Activated CD8-positive, alpha-beta memory T cell treated with anti-CD3 and anti-CD28 coated beads for 24 hours (primary cell): Measurements from ENCODE around the gene CARMIL1.

ENCODE experiments used
- DNase-seq: peaks from one replicate; pipeline ENCODE4 v3.0.0-alpha.2; 2020

Gene CARMIL1

DNA sequence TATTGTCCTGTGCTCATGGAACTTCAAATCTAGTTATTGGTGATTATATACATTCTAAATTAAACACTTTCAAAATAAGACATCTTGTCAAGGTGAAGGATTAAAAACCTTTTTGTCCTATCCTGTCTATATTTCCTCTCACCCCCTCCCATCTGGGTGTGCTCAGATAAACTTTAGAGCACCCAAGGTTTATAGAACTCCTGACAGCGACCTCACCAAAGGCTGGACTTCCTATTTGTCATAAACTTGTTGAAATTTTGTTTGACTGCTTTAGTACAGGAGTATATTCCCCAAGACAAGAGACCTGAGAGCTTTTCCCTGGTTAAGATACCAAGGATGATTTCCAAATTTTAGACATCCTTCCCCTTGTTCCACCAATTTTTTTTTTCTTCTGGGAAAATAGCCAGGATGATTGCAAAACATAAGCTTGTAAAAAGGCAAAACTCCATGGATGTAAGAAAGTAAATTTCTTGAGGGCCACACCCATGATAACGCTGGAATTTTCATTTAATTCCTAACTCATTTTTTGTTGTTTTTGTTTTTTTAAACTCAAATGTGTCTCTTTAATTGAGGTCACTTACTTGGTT is 33.0 kb downstream of the CARMIL1 start:
- no peak for DNase-seq

DNA sequence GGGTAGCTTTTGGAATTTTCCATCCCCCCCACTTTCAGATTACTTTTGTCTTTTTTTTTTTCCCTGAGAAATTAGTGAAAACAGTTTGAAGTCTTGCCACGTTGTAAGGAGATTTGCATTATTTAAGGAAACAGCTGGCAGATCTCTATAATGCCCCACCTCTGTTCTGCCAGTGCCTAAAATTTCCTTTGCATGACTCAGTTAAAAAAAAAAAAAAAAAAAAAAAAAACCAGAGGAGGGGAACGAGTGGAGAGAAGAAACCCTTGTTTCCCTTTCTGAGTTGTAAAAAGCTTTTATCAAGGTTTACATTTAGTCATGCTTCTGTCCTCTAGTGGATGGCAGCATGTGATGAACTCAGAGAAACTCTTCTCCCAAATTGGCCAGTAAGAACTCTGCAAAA is 33.5 kb downstream of the CARMIL1 start:
- DNase-seq, result no peak

GRCh38 chr6:25314509-25315175 is 35.5 kb downstream of the CARMIL1 start:
- DNase-seq, result no peak

DNA sequence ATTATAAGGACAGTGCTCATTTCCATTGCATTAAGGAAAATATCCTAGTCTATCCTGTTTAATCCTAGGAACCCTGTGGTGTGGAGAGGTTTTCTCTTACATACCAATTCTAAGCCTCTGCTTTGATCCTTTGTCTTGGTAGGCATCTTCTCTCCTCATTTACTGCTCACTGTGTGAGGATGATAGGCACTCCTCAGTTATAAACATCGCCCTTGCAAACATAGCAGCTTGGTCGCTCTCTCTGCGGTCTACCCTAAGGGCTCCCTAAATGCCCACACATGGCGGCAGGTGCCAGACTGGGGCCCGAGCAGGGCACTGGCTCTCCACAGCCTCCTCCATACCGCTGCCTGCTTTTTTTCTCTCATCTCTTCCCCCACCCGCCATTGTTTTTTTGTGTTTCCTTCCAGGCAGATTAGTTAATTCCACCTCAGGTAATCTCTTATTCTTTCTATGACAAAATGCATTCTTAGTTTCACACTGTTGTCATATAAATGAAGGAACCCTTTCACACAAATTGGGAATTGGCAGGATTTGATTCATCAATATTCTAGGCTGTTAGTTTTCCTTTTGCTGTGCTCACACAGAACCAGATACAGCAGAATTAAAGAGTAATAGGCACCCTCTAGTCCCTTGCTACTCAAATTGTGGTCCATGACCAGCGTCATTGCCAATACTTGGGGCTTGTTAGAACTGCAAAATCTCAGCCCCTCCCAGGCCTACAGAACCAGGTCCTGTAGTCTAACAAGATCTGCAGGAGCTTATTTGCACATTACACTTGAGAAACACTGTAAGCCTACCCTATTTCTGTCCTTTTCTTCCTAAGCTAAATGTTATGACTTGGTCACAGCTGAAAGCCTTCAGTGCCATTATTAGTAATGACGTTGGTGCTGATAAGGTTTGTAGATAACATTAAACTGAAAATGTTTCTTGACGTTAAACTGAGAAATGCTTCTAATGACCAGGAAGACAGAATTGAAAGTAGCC is 36.3 kb downstream of the CARMIL1 start:
- no peak for DNase-seq

- no peak for DNase-seq
Measured at GRCh38 chr6:25316626-25317025, 37.5 kb downstream of the CARMIL1 start.

GRCh38 chr6:25318589-25318988 is 39.4 kb downstream of the CARMIL1 start:
- no peak for DNase-seq

- DNase-seq, result no peak
Measured at GRCh38 chr6:25320459-25320858, 41.3 kb downstream of the CARMIL1 start.

GRCh38 chr6:25322692-25323091 is 43.5 kb downstream of the CARMIL1 start:
- no peak for DNase-seq

DNA sequence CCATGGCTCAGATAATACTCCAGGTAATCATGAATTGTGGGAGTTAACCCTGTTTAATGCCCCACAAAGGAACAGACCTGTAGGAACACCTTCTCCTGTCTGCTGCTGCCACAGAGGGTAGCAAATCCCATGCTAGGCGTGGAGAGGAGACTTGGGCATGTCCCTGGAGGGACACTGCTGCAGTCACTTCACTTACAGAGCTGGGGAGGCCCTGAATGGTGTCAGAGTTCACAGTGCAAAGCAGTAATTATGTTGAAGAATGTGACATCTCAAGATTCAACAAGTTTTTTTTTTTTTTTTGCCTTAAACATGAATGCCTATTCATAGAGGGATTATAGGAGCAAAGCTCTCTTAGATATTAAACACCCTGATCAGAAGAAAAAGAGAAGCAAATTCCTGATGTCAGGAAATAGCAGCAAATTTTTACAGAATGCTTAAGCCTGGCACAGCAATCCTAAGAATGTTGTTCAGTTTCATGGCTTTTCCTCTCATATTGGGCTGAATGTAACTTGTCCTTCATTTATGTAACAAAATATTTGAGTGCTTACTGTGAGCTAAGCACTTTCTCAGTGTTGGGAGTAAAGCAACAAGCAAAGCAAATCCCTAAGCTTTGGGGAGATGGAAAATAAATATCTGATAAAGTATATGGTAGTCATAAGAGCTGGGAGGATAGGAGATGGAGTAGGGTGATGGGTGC is 45.0 kb downstream of the CARMIL1 start:
- no peak for DNase-seq

DNA sequence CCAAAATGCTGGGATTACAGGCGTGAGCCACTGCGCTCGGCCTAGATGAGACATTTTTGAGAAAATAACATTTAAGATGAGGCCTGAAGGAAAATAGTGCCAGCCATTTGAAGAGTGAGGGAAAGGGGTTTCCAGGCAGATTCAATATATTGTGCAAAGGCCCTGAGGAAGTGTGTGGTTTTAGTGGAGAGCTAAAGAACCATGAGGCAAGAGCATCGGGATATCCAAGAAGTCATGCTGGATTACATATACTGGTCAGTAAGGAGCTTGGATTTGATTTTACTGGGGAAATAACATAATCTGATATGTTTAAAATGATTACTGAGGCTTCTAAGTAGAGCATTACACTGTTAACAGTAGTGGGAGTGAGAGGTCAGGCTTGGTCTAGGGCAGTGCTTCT is 47.0 kb downstream of the CARMIL1 start:
- no peak for DNase-seq

DNA sequence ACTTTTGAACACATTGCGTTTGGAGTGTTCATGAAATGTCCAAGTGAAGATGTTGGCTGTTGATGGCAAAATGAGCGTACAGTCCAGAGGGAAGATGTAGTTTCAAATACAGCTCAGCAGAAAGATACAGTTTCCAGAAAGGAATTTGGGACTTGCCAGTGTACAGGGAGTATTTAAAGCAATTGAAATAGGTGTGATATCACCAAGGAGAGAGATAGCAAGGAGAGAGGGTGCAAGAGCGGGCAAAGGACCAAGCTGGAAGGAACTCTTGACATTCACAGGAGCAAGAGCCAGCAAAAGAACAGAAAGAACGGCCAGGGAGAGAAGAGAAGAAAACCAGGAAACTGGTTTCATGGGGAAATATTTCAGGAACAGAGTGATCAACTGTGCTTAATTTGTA is 47.8 kb downstream of the CARMIL1 start:
- no peak for DNase-seq

- DNase-seq, result no peak
Measured at GRCh38 chr6:25327432-25327831, 48.3 kb downstream of the CARMIL1 start.

- no peak for DNase-seq
Measured at GRCh38 chr6:25329161-25329817, 50.1 kb downstream of the CARMIL1 start.

DNA sequence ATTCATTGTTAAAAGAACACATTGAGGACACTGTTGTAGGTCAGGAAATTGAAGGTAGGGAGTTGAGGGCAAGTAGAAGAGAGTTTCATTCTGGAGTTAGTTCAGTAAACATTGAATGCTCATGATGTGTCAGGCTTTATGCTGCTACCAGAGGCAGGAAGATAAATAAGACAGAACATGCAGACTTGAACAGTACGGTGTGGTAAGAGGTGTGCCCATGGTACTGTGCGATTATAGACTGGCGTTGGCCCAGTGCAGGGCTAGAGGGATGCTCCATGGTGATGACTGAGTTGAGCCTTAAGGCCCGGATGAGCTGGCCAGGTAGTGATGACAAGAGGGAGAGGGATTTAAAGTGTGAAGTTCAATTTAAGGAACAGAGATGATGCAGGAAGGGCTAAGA is 50.8 kb downstream of the CARMIL1 start:
- DNase-seq, result no peak

- no peak for DNase-seq
Measured at GRCh38 chr6:25330796-25331685, 51.9 kb downstream of the CARMIL1 start.

DNA sequence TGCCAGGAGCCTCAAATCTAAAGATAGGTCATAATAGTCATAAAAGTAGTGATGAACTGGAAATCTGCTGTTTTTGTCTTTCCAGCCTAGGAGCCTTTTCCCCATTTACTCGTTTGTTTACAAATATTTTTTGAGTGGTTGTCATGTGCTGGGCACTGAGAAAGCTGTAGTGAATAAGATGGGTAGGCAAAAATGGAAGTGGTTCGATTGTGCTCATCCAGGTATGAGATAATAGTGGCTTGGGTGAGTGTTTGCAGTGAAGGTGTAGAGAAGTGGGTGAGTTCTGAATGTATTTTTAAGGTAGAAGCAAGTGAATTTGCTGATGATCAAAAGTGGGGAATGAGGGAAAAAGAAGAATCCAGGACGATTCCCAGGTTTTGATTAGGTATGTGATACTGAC is 53.0 kb downstream of the CARMIL1 start:
- DNase-seq, result no peak

DNA sequence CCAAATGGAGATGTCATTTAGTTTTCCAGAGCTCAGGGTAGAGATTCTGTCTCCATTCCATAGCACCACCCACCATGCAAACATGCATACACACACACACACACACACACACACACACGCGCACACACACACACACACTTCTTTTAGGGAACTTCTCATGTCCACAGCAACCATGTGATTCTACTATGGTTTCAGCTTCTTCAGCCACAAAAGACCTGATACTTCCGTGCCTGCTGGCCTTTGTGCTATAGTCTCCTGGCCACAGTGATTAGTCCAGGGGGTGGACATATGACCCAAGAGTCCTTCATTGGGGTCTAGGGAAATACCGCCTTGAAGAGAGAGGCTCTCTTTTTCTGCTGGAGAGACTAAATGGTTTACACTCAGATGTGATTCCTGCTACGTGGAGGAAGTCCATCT is 53.5 kb downstream of the CARMIL1 start:
- DNase-seq, result no peak

DNA sequence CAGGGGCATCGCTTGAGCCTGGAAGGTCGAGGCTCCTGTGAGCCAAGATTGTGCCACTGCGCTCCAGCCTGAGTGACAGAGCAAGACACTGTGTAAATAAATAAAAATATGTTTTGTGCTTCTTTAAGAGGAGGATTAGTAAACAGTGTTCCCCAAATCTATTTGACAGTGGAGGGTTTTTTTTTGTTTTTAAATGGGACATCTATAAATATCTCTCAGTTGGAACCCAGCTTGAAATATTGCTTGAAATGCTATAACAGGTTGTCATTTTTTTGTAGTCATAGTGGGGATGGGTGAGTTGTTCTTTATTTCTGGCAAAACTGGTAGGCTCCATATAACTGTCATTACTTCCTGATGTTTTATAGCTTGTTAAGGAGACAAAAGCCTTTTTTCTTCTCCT is 54.3 kb downstream of the CARMIL1 start:
- no peak for DNase-seq

DNA sequence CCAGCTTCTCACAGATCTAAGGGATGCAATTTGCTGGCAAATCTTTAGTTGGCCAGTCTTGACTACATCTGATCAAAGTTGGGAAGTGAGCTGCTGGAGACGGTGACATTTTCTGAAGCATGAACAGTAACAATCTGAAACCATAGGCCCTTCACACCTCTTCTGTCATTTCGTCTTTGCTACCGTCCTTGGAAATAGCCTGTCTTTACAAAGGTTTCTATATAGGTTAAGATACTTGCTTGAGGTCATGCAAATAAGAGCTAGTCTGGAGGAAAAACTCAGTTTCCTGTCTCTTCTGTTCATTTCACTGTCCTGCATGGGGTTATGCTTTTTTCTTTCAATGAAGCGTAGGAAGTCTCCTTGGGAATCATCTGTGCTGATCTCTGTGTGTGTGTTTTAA is 55.6 kb downstream of the CARMIL1 start:
- DNase-seq, result no peak

DNA sequence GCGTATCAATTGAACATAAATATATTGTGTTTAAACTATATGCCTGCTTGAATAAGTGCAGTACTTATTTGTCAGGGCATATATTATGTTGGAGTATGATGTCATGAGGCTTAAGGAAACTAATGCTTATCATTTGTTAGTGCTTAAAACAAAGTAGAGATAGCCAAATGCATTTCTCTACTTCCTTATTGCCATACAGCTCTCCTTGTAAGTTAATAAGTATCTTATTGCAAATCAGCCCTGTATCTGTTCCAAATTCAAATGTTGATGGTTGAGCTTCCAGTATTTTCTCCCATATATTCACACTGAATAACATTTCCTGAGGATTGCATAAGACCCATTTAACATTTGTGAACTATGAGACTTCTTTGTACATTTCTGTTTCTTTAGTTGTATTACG is 57.8 kb downstream of the CARMIL1 start:
- no peak for DNase-seq

DNA sequence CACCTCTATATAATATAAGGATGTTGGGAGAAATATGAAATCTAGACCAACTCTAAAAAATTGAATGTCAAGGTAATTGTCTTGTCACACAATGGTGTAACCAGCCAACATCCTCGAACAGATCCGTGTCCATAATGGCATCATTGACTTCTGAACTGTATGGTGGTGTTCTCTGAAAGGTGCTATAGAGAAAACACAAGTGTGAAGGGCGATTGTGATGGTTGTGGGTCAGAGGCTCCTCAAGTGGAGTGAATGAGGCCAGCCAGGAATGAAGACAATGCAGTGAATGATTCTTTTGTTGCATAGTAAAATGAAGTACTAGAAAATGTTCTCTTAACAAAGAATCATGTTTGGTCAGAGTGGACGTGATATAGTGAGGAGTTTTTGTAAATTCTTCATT is 58.3 kb downstream of the CARMIL1 start:
- no peak for DNase-seq
